ENCODE measurements around the gene MEF2C. TPM values are rescaled to one million over a fixed set of nuclear protein-coding genes. Genes with fewer than 3 reads are reported as not detected.
"Not testable (repeated sequence)": the region's sequence is repeated elsewhere in the genome, so short reads cannot be mapped to it uniquely, and the experiment has no call there.

MEF2C gene
- total RNA-seq, 1 experiment from 2014 or later = 9.9 TPM

DNA sequence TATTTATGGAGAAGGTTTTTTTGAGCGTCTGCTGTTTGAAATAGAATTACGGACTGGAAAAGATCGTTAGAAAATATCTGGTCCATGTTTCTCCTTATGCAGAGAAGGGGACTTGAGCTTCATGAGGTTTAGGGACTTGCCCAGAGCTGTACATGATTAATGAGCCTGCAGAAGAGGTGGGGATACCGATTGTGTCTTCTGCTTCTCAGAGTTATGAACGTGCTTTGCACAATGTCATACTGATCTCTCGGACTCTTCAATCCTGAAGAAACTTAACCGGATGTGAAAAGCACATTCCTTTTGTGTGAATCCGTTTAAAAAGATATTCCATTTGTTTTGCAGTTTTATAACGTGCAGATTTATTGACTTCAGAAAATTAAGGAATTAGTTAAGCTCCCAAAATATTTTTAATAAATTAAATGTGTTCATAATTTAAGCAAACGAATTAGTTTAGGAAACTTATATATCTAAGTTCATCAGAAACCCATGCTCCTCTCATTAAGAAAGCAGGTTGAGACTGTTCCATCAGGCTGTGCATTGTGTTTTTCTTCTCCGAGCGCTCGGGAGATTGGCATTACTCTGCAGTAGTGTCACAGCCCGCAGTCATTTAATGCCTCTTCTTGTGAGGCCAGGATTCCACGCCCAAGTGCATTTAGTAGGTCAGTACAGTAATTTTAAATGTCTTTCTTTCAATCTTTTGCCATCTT, 40.8 kb upstream of the MEF2C start:
- in situ Hi-C loops (cut with HindIII; ENCODE audit: low pct_unique_long_range_greater_than_20kb, low sequenced_read_pairs) (no loop called here), intact Hi-C loops (cut with micrococcal nuclease; ENCODE audit: unreplicated experiment) (no loop called here)
- H3K9me3 ChIP-seq (ENCODE audit: control insufficient read depth, insufficient read depth, low read depth, low read length) = no peaks in the 10 kb centered on the region
- H3K27ac ChIP-seq (ENCODE audit: low read length) = no peak overlapping the region
- ATAC-seq (no peak), DNase-seq (ENCODE audit: low read depth, low spot score) (no peak)
- no peak overlapping the region for H3K4me3 ChIP-seq (ENCODE audit: low read depth in 2 of 2, low read length in 2 of 2)
- TF ChIP-seq POLR2AphosphoS5 (IDR thresholded peaks at IDR 0.05; ENCODE audit: low read depth, low read length) = no peak
- no peak for TF ChIP-seq SIN3A (IDR thresholded peaks at IDR 0.05; ENCODE audit: borderline replicate concordance, insufficient read depth, low read depth, low read length)
- no peak for TF ChIP-seq REST (IDR thresholded peaks at IDR 0.05; ENCODE audit: insufficient read depth in 1 of 2, low read depth in 2 of 2, low read length in 1 of 2)
- TF ChIP-seq, protein P1, sequence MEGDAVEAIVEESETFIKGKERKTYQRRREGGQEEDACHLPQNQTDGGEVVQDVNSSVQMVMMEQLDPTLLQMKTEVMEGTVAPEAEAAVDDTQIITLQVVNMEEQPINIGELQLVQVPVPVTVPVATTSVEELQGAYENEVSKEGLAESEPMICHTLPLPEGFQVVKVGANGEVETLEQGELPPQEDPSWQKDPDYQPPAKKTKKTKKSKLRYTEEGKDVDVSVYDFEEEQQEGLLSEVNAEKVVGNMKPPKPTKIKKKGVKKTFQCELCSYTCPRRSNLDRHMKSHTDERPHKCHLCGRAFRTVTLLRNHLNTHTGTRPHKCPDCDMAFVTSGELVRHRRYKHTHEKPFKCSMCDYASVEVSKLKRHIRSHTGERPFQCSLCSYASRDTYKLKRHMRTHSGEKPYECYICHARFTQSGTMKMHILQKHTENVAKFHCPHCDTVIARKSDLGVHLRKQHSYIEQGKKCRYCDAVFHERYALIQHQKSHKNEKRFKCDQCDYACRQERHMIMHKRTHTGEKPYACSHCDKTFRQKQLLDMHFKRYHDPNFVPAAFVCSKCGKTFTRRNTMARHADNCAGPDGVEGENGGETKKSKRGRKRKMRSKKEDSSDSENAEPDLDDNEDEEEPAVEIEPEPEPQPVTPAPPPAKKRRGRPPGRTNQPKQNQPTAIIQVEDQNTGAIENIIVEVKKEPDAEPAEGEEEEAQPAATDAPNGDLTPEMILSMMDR (IDR thresholded peaks at IDR 0.05) = no peak
- TF ChIP-seq TCF7L2 (IDR thresholded peaks at IDR 0.05; ENCODE audit: low read depth, low read length) = no peak
- ChIA-PET POLR2A (no interaction called here), CTCF (no interaction called here)
- BruUV-seq (replicated peaks) = no TSS peak
- H3K36me3 ChIP-seq (ENCODE audit: control insufficient read depth, insufficient read depth, low read length) = no peaks in the 10 kb centered on the region
- H3K27me3 ChIP-seq (ENCODE audit: control insufficient read depth, insufficient read depth, low read length) = no peaks in the 10 kb centered on the region
- H3K4me1 ChIP-seq (ENCODE audit: control insufficient read depth, insufficient read depth, low read length) = no peaks in the 10 kb centered on the region

DNA sequence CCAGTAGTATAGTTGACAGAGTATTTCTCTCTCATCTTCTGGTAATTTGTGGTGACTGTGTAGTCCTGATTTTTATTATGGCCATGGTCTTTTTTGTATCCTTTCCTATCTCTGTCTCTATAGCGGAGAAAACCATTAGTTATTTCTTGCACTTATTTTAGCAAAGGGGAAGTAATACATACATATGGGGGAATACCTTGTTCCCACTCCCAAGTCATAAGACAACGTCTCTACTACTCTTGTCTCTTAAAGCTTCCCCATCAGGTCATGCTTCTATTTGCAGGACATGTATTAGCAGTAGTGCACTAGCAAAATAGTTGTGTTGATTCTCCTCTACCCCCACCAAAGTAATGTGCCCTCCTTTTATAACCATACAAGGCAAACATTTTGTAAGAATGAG, 29.8 kb upstream of the MEF2C start:
- POLR2A ChIA-PET; ATAC-seq; BruUV-seq (replicated peaks); H3K4me1 ChIP-seq (ENCODE audit: control insufficient read depth, insufficient read depth, low read length); H3K27me3 ChIP-seq (ENCODE audit: control insufficient read depth, insufficient read depth, low read length); H3K36me3 ChIP-seq (ENCODE audit: control insufficient read depth, insufficient read depth, low read length); CTCF ChIA-PET; intact Hi-C loops (cut with micrococcal nuclease; ENCODE audit: unreplicated experiment); H3K4me3 ChIP-seq (ENCODE audit: low read depth in 2 of 2, low read length in 2 of 2); H3K9me3 ChIP-seq (ENCODE audit: control insufficient read depth, insufficient read depth, low read depth, low read length); H3K27ac ChIP-seq (ENCODE audit: low read length); DNase-seq (ENCODE audit: low read depth, low spot score); in situ Hi-C loops (cut with HindIII; ENCODE audit: low pct_unique_long_range_greater_than_20kb, low sequenced_read_pairs): not testable (repeated sequence)

GRCh38 chr5:88911059-88911572, 28.1 kb upstream of the MEF2C start:
- H3K4me3 ChIP-seq (ENCODE audit: low read depth in 2 of 2, low read length in 2 of 2); ATAC-seq; H3K36me3 ChIP-seq (ENCODE audit: control insufficient read depth, insufficient read depth, low read length); H3K9me3 ChIP-seq (ENCODE audit: control insufficient read depth, insufficient read depth, low read depth, low read length); POLR2A ChIA-PET; BruUV-seq (replicated peaks); H3K27me3 ChIP-seq (ENCODE audit: control insufficient read depth, insufficient read depth, low read length); intact Hi-C loops (cut with micrococcal nuclease; ENCODE audit: unreplicated experiment); DNase-seq (ENCODE audit: low read depth, low spot score); H3K27ac ChIP-seq (ENCODE audit: low read length); in situ Hi-C loops (cut with HindIII; ENCODE audit: low pct_unique_long_range_greater_than_20kb, low sequenced_read_pairs); CTCF ChIA-PET; H3K4me1 ChIP-seq (ENCODE audit: control insufficient read depth, insufficient read depth, low read length): not testable (repeated sequence)

- H3K9me3 ChIP-seq (ENCODE audit: control insufficient read depth, insufficient read depth, low read depth, low read length); H3K4me1 ChIP-seq (ENCODE audit: control insufficient read depth, insufficient read depth, low read length); H3K36me3 ChIP-seq (ENCODE audit: control insufficient read depth, insufficient read depth, low read length); H3K27me3 ChIP-seq (ENCODE audit: control insufficient read depth, insufficient read depth, low read length); H3K4me3 ChIP-seq (ENCODE audit: low read depth in 2 of 2, low read length in 2 of 2); BruUV-seq (replicated peaks); intact Hi-C loops (cut with micrococcal nuclease; ENCODE audit: unreplicated experiment); CTCF ChIA-PET; H3K27ac ChIP-seq (ENCODE audit: low read length); ATAC-seq; in situ Hi-C loops (cut with HindIII; ENCODE audit: low pct_unique_long_range_greater_than_20kb, low sequenced_read_pairs); POLR2A ChIA-PET; DNase-seq (ENCODE audit: low read depth, low spot score): not testable (repeated sequence)
These were observed 21.5 kb upstream of the MEF2C start for GRCh38 chr5:88904478-88904877.

DNA sequence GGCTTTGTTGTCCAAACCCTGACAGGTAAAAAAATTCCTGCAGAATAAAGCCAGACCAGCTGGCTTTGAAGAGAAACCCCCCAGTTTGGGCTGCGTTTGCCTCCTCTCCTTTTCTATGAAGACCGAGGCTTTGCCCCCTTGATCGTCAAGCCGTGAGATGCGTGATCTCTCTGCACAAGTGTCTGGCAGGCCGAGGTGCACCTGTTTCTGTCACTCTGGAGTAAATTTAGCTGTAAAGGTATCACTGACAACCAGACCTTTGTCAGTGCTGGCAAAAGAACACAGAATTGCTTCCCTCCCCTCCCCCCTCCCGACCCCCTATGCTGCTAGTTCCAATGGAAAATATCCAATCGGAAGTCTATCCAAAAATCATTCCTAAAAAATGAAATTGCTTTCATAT, 21.0 kb upstream of the MEF2C start:
- intact Hi-C loops (cut with micrococcal nuclease; ENCODE audit: unreplicated experiment); POLR2A ChIA-PET; ATAC-seq: not testable (repeated sequence)

More for the DNA sequence above, 21.0 kb upstream of the MEF2C start:
- H3K4me3 ChIP-seq (ENCODE audit: low read depth in 2 of 2, low read length in 2 of 2); H3K27ac ChIP-seq (ENCODE audit: low read length); H3K9me3 ChIP-seq (ENCODE audit: control insufficient read depth, insufficient read depth, low read depth, low read length); CTCF ChIA-PET; DNase-seq (ENCODE audit: low read depth, low spot score); in situ Hi-C loops (cut with HindIII; ENCODE audit: low pct_unique_long_range_greater_than_20kb, low sequenced_read_pairs); H3K4me1 ChIP-seq (ENCODE audit: control insufficient read depth, insufficient read depth, low read length); H3K36me3 ChIP-seq (ENCODE audit: control insufficient read depth, insufficient read depth, low read length); BruUV-seq (replicated peaks); H3K27me3 ChIP-seq (ENCODE audit: control insufficient read depth, insufficient read depth, low read length): not testable (repeated sequence)
